Transverse colon (tissue), 3 donors: Measurements from ENCODE around the gene MAST4.

Experiments
- POLR2A ChIP-seq: fragments of 450-650 bp; IDR thresholded peaks from one replicate; pipeline ENCODE4 v1.6.1; 2016; ENCODE audit warnings: antibody characterized with exemption, mild to moderate bottlenecking, moderate library complexity
- TF ChIP-seq, protein P1 (sequence below), 5 experiments: fragments of 200-600 bp in 3 of 5; fragments of 450-650 bp in 2 of 5; sonication (generic) in 3 of 5; IDR thresholded peaks; 1 replicate in 2 of 5; 2 replicates in 3 of 5; pipeline ENCODE4 v1.5.1; 2016 to 2017; ENCODE audit warnings: antibody characterized with exemption in 5 of 5, inconsistent platforms in 3 of 5, mild to moderate bottlenecking in 2 of 5, moderate library complexity in 1 of 5

DNA sequence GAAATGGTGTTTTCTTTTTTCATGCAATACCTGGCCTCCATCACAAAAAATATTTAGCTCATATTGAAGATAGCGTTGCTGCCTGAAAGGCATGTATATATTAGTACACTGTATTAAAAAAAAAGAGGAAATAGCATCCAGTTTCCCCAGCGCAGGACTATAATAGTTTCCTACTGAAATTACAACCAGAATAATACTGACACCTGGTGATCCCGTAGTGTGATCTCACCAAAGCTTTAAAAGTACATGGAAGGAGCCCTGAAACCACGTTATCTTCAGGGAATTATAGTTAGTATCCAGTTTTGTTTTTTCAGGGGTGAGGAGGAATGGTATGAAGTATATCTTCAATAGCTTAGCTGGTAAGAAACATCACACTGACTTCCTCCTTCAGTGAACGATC is 335.5 kb downstream of the MAST4 start:
- TF ChIP-seq, protein P1, sequence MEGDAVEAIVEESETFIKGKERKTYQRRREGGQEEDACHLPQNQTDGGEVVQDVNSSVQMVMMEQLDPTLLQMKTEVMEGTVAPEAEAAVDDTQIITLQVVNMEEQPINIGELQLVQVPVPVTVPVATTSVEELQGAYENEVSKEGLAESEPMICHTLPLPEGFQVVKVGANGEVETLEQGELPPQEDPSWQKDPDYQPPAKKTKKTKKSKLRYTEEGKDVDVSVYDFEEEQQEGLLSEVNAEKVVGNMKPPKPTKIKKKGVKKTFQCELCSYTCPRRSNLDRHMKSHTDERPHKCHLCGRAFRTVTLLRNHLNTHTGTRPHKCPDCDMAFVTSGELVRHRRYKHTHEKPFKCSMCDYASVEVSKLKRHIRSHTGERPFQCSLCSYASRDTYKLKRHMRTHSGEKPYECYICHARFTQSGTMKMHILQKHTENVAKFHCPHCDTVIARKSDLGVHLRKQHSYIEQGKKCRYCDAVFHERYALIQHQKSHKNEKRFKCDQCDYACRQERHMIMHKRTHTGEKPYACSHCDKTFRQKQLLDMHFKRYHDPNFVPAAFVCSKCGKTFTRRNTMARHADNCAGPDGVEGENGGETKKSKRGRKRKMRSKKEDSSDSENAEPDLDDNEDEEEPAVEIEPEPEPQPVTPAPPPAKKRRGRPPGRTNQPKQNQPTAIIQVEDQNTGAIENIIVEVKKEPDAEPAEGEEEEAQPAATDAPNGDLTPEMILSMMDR (IDR thresholded peaks at IDR 0.05), result no peak
- no peak for TF ChIP-seq POLR2A
